Brain microvascular endothelial cell (primary cell): Measurements from ENCODE around the gene CCDC85B.
A peak's percentile ranks its signal among the peaks of the same experiment; 100 is the strongest.

ENCODE experiments used
- DNase-seq: peaks from one replicate; pipeline ENCODE4 v3.0.0-alpha.2; 2020
- H3K27ac ChIP-seq: fragments of 250-450 bp; sonication (Bioruptor Pico); 2 replicates; pipeline ENCODE4 v1.5.1; 2020; ENCODE audit warnings: mild to moderate bottlenecking, moderate library complexity
- H3K27me3 ChIP-seq: fragments of 250-450 bp; sonication (Bioruptor Pico); replicated peaks from 2 replicates; pipeline ENCODE4 v1.5.1; 2020; ENCODE audit warnings: mild to moderate bottlenecking
- H3K36me3 ChIP-seq: fragments of 250-450 bp; sonication (Bioruptor Pico); replicated peaks from 2 replicates; pipeline ENCODE4 v1.5.1; 2020; ENCODE audit warnings: mild to moderate bottlenecking
- H3K4me3 ChIP-seq: 2 replicates; pipeline ENCODE4 v1.5.1; 2011; ENCODE audit warnings: low read depth, mild to moderate bottlenecking, control low read depth, low read length, moderate library complexity
- CTCF ChIP-seq: IDR thresholded peaks from 2 replicates; pipeline ENCODE4 v1.5.1; 2011; ENCODE audit warnings: low read depth, mild to moderate bottlenecking, moderate library complexity, low read length, control low read depth, inconsistent platforms; ENCODE audit errors: missing control alignments
- in situ Hi-C: cut with HindIII; loops from 2 replicates; pipeline ENCODE4 v1.10.0; 2017; ENCODE audit warnings: low sequenced_read_pairs, low pct_ligation_motif_present

Gene CCDC85B

GRCh38 chr11:65856689-65857499 is 33.6 kb upstream of the CCDC85B start:
- peak overlapping the region; percentile 95 for H3K4me3 ChIP-seq
- DNase-seq = peak; percentile 63
- in situ Hi-C loops = no loop called here
- peak overlapping the region; percentile 93 for H3K27ac ChIP-seq
- H3K27me3 ChIP-seq = no peaks in the 10 kb centered on the region
- H3K36me3 ChIP-seq = peaks cover 54% of the 10 kb centered on the region
- no peak for TF ChIP-seq CTCF

- H3K4me3 ChIP-seq = peak overlapping the region; percentile 95
- TF ChIP-seq CTCF = no peak
- in situ Hi-C loops = no loop called here
- DNase-seq = no peak
- no peaks in the 10 kb centered on the region for H3K27me3 ChIP-seq
- H3K27ac ChIP-seq = peak overlapping the region; percentile 93
- H3K36me3 ChIP-seq = peaks cover 53% of the 10 kb centered on the region
These were observed 33.0 kb upstream of the CCDC85B start for GRCh38 chr11:65857500-65857852.

GRCh38 chr11:65857853-65858680 is 32.4 kb upstream of the CCDC85B start, which contains the start of gene CFL1:
TSS of gene CFL1 (minus strand) at chr11:65858180. CDS start at chr11:65858099, 81 bp downstream.
- H3K4me3 ChIP-seq = peak within 1 kb of the TSS; percentile 95
- H3K36me3 ChIP-seq = peaks cover 52% of the 10 kb centered on the region
- DNase-seq = peak; percentile 98
- peak within 1 kb of the TSS; percentile 93 for H3K27ac ChIP-seq
- TF ChIP-seq CTCF = no peak
- H3K27me3 ChIP-seq = no peaks in the 10 kb centered on the region
- in situ Hi-C loops = no loop called here

GRCh38 chr11:65858681-65859087 is 31.8 kb upstream of the CCDC85B start:
- no peak for TF ChIP-seq CTCF
- peak overlapping the region; percentile 93 for H3K27ac ChIP-seq
- in situ Hi-C loops = no loop called here
- peaks cover 52% of the 10 kb centered on the region for H3K36me3 ChIP-seq
- H3K27me3 ChIP-seq = no peaks in the 10 kb centered on the region
- H3K4me3 ChIP-seq = peak overlapping the region; percentile 61
- no peak for DNase-seq

- DNase-seq = peak; percentile 98
- in situ Hi-C loops = no loop called here
- peak; percentile 13 for TF ChIP-seq CTCF
- peak overlapping the region; percentile 93 for H3K27ac ChIP-seq
- no peaks in the 10 kb centered on the region for H3K27me3 ChIP-seq
- H3K36me3 ChIP-seq = peaks cover 52% of the 10 kb centered on the region
- peak overlapping the region; percentile 89 for H3K4me3 ChIP-seq
These were observed 31.2 kb upstream of the CCDC85B start for GRCh38 chr11:65859095-65859811.
